ENCODE measurements around the gene VMA21. TPM values are rescaled to one million over a fixed set of nuclear protein-coding genes. Genes with fewer than 3 reads are reported as not detected.

The VMA21 gene
- total RNA-seq, 1 experiment from 2014 or later = 63.6 TPM

- Histone ChIP-seq H3K4me3 (no peak overlapping the region), H3K36me3 (peaks cover 7% of the 10 kb centered on the region; the same call in 1 of the 2 replicates), H3K9me3 (replicated peaks) (no peaks in the 10 kb centered on the region), H3K27me3 (no peaks in the 10 kb centered on the region), H3K4me1 (no peaks in the 10 kb centered on the region), H3K27ac (no peak overlapping the region)
- DNase-seq = no peak
Observed at GRCh38 chrX:151402719-151403390, 5.8 kb downstream of the VMA21 start.

DNA sequence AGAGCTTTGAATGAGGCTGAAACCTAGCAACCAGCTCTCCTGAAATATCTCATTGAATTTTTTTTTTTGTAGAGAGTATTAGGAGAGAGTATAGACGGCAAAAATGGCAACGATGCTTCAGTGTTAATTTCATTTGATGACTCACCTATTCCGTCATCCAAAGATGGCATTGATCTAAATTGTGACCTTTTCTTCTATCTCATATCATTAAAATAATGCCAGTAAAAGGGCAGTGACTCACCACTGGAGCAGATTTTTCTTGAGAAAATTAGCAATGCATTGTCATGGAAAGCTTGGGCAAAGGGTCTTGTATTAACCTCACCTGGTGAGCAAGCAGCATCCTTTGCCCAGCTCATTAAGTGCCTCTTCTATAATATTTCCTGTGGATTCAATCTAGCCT, 19.6 kb downstream of the VMA21 start:
- Histone ChIP-seq H3K27me3 (no peaks in the 10 kb centered on the region), H3K27ac (no peak overlapping the region), H3K9me3 (replicated peaks) (no peaks in the 10 kb centered on the region), H3K4me1 (no peaks in the 10 kb centered on the region), H3K36me3 (no peaks in the 10 kb centered on the region), H3K4me3 (no peak overlapping the region)
- DNase-seq = no peak

DNA sequence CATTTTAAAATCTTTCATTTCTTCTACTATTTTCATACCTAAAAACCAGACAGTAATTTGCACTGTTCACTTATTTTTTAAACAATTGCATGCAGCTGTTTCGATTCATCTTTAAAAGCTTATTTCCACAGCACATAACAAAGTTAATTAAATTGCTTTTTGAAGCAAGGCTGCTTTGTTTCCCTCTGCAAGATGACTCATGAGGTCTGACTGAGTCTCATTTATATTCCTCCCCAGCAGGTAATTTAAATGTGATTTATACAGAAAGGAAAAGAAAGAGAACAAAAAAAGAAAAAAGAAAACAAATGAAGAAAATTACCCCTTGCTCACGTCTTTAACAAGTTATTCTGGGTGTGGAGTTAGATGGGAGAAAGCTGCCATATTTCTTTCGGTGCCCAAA, 22.8 kb downstream of the VMA21 start:
- Histone ChIP-seq H3K27ac (no peak overlapping the region), H3K4me3 (no peak overlapping the region), H3K4me1 (no peaks in the 10 kb centered on the region), H3K36me3 (no peaks in the 10 kb centered on the region), H3K9me3 (replicated peaks) (no peaks in the 10 kb centered on the region), H3K27me3 (no peaks in the 10 kb centered on the region)
- DNase-seq = no peak

- H3K9me3 ChIP-seq (replicated peaks) = no peaks in the 10 kb centered on the region
- no peak overlapping the region for H3K27ac ChIP-seq
- H3K4me3 ChIP-seq = no peak overlapping the region
- H3K27me3 ChIP-seq = no peaks in the 10 kb centered on the region
- DNase-seq = no peak
- no peaks in the 10 kb centered on the region for H3K4me1 ChIP-seq
- H3K36me3 ChIP-seq = no peaks in the 10 kb centered on the region
Observed at GRCh38 chrX:151424505-151424904, 27.5 kb downstream of the VMA21 start.

DNA sequence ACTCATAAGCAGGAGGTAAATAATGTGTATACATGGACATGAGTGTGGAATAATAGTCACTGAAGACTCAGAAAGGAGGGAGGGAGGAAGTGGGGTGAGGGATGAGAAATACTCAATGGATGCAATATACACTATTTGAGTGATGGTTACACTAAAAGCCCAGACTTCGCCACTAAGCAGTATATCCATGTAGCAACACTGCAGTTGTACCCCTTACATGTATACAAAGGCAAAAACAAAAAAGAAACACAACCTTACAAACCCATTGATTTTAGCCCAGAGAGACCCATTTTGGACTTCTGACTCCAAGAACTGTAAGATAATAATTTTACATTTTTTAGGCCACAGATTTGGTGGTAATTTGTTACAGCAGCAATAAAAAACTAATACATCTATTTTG, 51.5 kb downstream of the VMA21 start:
- H3K36me3 ChIP-seq = no peaks in the 10 kb centered on the region
- no peak for DNase-seq
- no peaks in the 10 kb centered on the region for H3K27me3 ChIP-seq
- no peak overlapping the region for H3K27ac ChIP-seq
- H3K9me3 ChIP-seq (replicated peaks) = no peaks in the 10 kb centered on the region
- H3K4me3 ChIP-seq = no peak overlapping the region
- no peaks in the 10 kb centered on the region for H3K4me1 ChIP-seq

- peak in 1 of 2 experiments; percentile 1 for DNase-seq
Observed at GRCh38 chrX:151458824-151459223, 61.8 kb downstream of the VMA21 start.

More at GRCh38 chrX:151458824-151459223, 61.8 kb downstream of the VMA21 start:
- no peaks in the 10 kb centered on the region for H3K36me3 ChIP-seq
- H3K9me3 ChIP-seq (replicated peaks) = no peaks in the 10 kb centered on the region
- no peaks in the 10 kb centered on the region for H3K27me3 ChIP-seq
- H3K4me1 ChIP-seq = no peaks in the 10 kb centered on the region
- no peak overlapping the region for H3K4me3 ChIP-seq
- H3K27ac ChIP-seq = no peak overlapping the region

Other genes with a start within 250 kb of the VMA21 start
- gene GPR50, start 220.6 kb upstream of the VMA21 start, total RNA-seq (2014; rRNA removed; shearing (Covaris generic)) = not detected in 2 replicates
- gene PASD1, start 166.5 kb downstream of the VMA21 start, total RNA-seq (2014; rRNA removed; shearing (Covaris generic)) = not detected in 2 replicates

Data from SJCRH30 (cell line).